HG02798 (cell line): ENCODE data around the gene FRAT1.

Experiments used
- ATAC-seq: cut with Tn5 transposase; IDR thresholded peaks from one replicate; pipeline ENCODE4 v1.9.1; 2021; ENCODE audit warnings: mild to moderate bottlenecking; ENCODE audit not compliant: unreplicated experiment, poor library complexity

FRAT1 gene

GRCh38 chr10:97363071-97363470 lies 44.0 kb downstream of the FRAT1 start:
- no peak for ATAC-seq

GRCh38 chr10:97365761-97366351 lies 46.8 kb downstream of the FRAT1 start:
- ATAC-seq, result no peak

GRCh38 chr10:97366572-97366971 lies 47.5 kb downstream of the FRAT1 start:
- no peak for ATAC-seq

DNA sequence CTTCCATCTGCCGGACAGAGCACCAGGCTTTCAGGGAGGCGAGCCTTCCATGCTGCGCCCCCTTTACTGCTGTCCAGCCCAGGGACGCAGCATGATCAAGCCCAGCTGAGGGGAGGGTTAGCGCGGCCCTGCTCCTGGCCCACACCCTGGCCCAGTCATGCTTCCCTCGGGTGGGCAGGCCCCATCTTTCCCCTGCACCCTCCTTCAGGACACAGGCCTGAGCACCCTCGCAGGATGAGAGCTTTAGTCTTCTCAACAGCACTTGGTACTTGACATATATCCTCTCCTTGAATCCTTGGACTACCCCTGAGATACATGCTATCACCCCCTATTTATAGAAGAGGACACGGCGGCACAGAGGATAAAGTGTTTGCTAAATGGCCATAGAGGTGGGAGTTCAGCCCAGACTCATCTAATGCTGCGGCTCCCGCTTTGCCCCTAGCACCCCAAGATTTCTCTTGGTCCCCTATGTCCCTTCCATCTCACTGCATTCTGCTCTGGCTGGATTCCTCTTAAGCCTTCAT lies 48.1 kb downstream of the FRAT1 start:
- ATAC-seq, result no peak
